H1 (cell line): ENCODE data around the gene SERTAD2. TPM values are rescaled to one million over a fixed set of nuclear protein-coding genes. Genes with fewer than 3 reads are reported as not detected.

Source experiments
- CTCF ChIA-PET: fragments of 300-600 bp; sonication (Branson Sonifier 250); formaldehyde crosslinking; loops from one replicate; lab custom pipeline; 2021; ENCODE audit not compliant: partially characterized antibody; lab: Charles Lee
- POLR2A ChIA-PET: fragments of 300-600 bp; sonication (Branson Sonifier 250); formaldehyde crosslinking; loops from one replicate; lab custom pipeline; 2021; ENCODE audit warnings: inconsistent platforms; ENCODE audit not compliant: partially characterized antibody; lab: Charles Lee
- DNase-seq, 2 experiments: peaks; one replicate each; pipeline versions ENCODE4 v3.0.0 to v3.0.0-alpha.2; 2010 to 2022; ENCODE audit warnings: low spot score in 2 of 2, low read depth in 1 of 2, mixed read lengths in 1 of 2
- FAIRE-seq: peaks from 2 replicates; lab custom pipeline; 2011; peaks lifted over from hg19 to GRCh38; lab: Jason Lieb, UNC
- H2AFZ ChIP-seq: 2 replicates; pipeline ENCODE4 v1.8.1; 2012; ENCODE audit warnings: low read length, inconsistent platforms
- H2AK5ac ChIP-seq: 2 replicates; pipeline ENCODE4 v1.6.1; 2013; ENCODE audit warnings: low read depth, low read length
- H2BK120ac ChIP-seq: replicated peaks from 2 replicates; pipeline ENCODE3; 2013; ENCODE audit warnings: low read depth, low read length, inconsistent platforms
- H2BK12ac ChIP-seq: 2 replicates; pipeline ENCODE4 v1.6.1; 2013; ENCODE audit warnings: low read depth, low read length
- H2BK15ac ChIP-seq: 2 replicates; pipeline ENCODE4 v1.6.1; 2013; ENCODE audit warnings: low read length
- H2BK20ac ChIP-seq: 2 replicates; pipeline ENCODE4 v1.6.1; 2013; ENCODE audit warnings: low read length
- H2BK5ac ChIP-seq: 2 replicates; pipeline ENCODE4 v1.6.1; 2013; ENCODE audit warnings: low read depth, low read length
- H3K14ac ChIP-seq: 2 replicates; pipeline ENCODE4 v1.6.1; 2013; ENCODE audit warnings: inconsistent platforms; ENCODE audit not compliant: insufficient read length
- H3K18ac ChIP-seq: 2 replicates; pipeline ENCODE4 v1.6.1; 2013; ENCODE audit warnings: low read length; ENCODE audit errors: extremely low read depth
- H3K23ac ChIP-seq: 2 replicates; pipeline ENCODE4 v1.6.1; 2013; ENCODE audit warnings: inconsistent platforms; ENCODE audit not compliant: insufficient read length
- H3K23me2 ChIP-seq: 2 replicates; pipeline ENCODE4 v1.6.1; 2013; ENCODE audit warnings: low read depth, low read length
- H3K27ac ChIP-seq: 2 replicates; pipeline ENCODE4 v1.6.1; 2011; ENCODE audit warnings: low read depth, low read length, inconsistent platforms
- H3K27me3 ChIP-seq, 4 experiments: replicated peaks in 1 of 4; 1 replicate in 1 of 4; 2 replicates in 3 of 4; pipeline versions ENCODE4 v1.6.1 to v1.8.1; 2011 to 2013; ENCODE audit warnings: low read length in 3 of 4, mild to moderate bottlenecking in 3 of 4, inconsistent platforms in 2 of 4, mixed read lengths in 2 of 4, moderate library complexity in 1 of 4; ENCODE audit not compliant: control insufficient read depth in 3 of 4, insufficient read depth in 3 of 4; ENCODE audit errors: extremely low read depth in 1 of 4
- H3K36me3 ChIP-seq, 4 experiments: 2 replicates each; pipeline versions ENCODE4 v1.6.1 to v1.8.1; 2011 to 2013; ENCODE audit warnings: mild to moderate bottlenecking in 4 of 4, low read length in 3 of 4, moderate library complexity in 2 of 4, control low read depth in 1 of 4, inconsistent platforms in 1 of 4; ENCODE audit not compliant: insufficient read depth in 4 of 4, control insufficient read depth in 2 of 4
- H3K4ac ChIP-seq: replicated peaks from 2 replicates; pipeline ENCODE3; 2013; ENCODE audit warnings: low read length, low read depth, mixed read lengths, inconsistent platforms; ENCODE audit not compliant: insufficient read length
- H3K4me1 ChIP-seq, 4 experiments: replicated peaks in 1 of 4; 1 replicate in 1 of 4; 2 replicates in 3 of 4; pipeline versions ENCODE4 v1.6.1 to v1.8.1; 2011 to 2013; ENCODE audit warnings: low read length in 3 of 4, inconsistent platforms in 2 of 4, mixed read lengths in 1 of 4; ENCODE audit not compliant: insufficient read depth in 4 of 4, control insufficient read depth in 3 of 4
- H3K4me2 ChIP-seq, 2 experiments: 2 replicates each; pipeline versions ENCODE4 v1.6.1 to v1.8.1; 2011 to 2013; ENCODE audit warnings: low read depth in 2 of 2, low read length in 2 of 2, control low read depth in 1 of 2, inconsistent platforms in 1 of 2, mild to moderate bottlenecking in 1 of 2; ENCODE audit not compliant: insufficient read depth in 1 of 2
- H3K4me3 ChIP-seq, 4 experiments: fragments of 200-600, 300-600 bp in 1 of 4; sonication (generic), shearing (Covaris generic), sonication (Bioruptor Twin) in 1 of 4; 2 replicates each; pipeline versions ENCODE4 v1.5.1 to v1.8.1; 2011 to 2016; ENCODE audit warnings: low read length in 4 of 4, low read depth in 3 of 4, control low read depth in 2 of 4, inconsistent platforms in 2 of 4, mild to moderate bottlenecking in 2 of 4, mixed read lengths in 1 of 4, moderate library complexity in 1 of 4; ENCODE audit not compliant: insufficient read depth in 2 of 4; ENCODE audit errors: extremely low read depth in 1 of 4
- H3K56ac ChIP-seq: replicated peaks from 2 replicates; pipeline ENCODE3; 2013; ENCODE audit warnings: low read depth, mild to moderate bottlenecking, mixed read lengths, low read length, inconsistent platforms; ENCODE audit not compliant: insufficient read length
- H3K79me1 ChIP-seq: 2 replicates; pipeline ENCODE4 v1.6.1; 2013; ENCODE audit warnings: low read depth, low read length, control low read depth
- H3K79me2 ChIP-seq, 2 experiments: 2 replicates each; pipeline versions ENCODE4 v1.6.1 to v1.8.1; 2012 to 2013; ENCODE audit warnings: low read length in 2 of 2, mild to moderate bottlenecking in 2 of 2, inconsistent platforms in 1 of 2; ENCODE audit not compliant: insufficient read depth in 2 of 2, control insufficient read depth in 1 of 2
- H3K9ac ChIP-seq, 4 experiments: replicated peaks in 1 of 4; 1 replicate in 1 of 4; 2 replicates in 3 of 4; pipeline versions ENCODE4 v1.6.1 to v1.8.1; 2011 to 2013; ENCODE audit warnings: low read depth in 3 of 4, low read length in 3 of 4, control low read depth in 2 of 4, mild to moderate bottlenecking in 2 of 4, moderate library complexity in 2 of 4, inconsistent platforms in 1 of 4; ENCODE audit errors: extremely low read depth in 1 of 4
- H3K9me3 ChIP-seq, 2 experiments: 2 replicates each; pipeline versions ENCODE4 v1.6.1 to v1.8.1; 2012 to 2013; ENCODE audit warnings: mild to moderate bottlenecking in 2 of 2, moderate library complexity in 2 of 2, control low read depth in 1 of 2, inconsistent platforms in 1 of 2, low read depth in 1 of 2, low read length in 1 of 2, mixed read lengths in 1 of 2; ENCODE audit not compliant: insufficient read depth in 2 of 2
- H4K20me1 ChIP-seq, 2 experiments: replicated peaks in 1 of 2; 2 replicates each; pipeline versions ENCODE3 to v1.8.1; 2011 to 2013; ENCODE audit warnings: inconsistent platforms in 2 of 2, low read length in 2 of 2, mild to moderate bottlenecking in 1 of 2; ENCODE audit not compliant: insufficient read depth in 2 of 2, control insufficient read depth in 1 of 2
- H4K5ac ChIP-seq: 2 replicates; pipeline ENCODE4 v1.6.1; 2013; ENCODE audit warnings: low read length, low read depth, mixed read lengths, inconsistent platforms; ENCODE audit not compliant: insufficient read length
- H4K8ac ChIP-seq: 2 replicates; pipeline ENCODE4 v1.8.0; 2013; ENCODE audit warnings: mild to moderate bottlenecking, moderate library complexity, low read length, inconsistent platforms; ENCODE audit not compliant: insufficient read depth; ENCODE audit errors: extremely low read depth
- H4K91ac ChIP-seq: replicated peaks from 2 replicates; pipeline ENCODE3; 2013; ENCODE audit warnings: low read length, mixed read lengths, inconsistent platforms; ENCODE audit not compliant: insufficient read length
- BACH1 ChIP-seq: IDR thresholded peaks from 2 replicates; pipeline ENCODE4 v1.6.1; 2012; ENCODE audit warnings: low read length, improper control_type of control experiment
- EGR1 ChIP-seq: IDR thresholded peaks from 2 replicates; pipeline ENCODE4 v1.6.1; 2011; ENCODE audit warnings: low read depth, low read length, borderline replicate concordance
- NRF1 ChIP-seq: IDR thresholded peaks from 2 replicates; pipeline ENCODE4 v1.6.1; 2011; ENCODE audit warnings: mild to moderate bottlenecking, low read depth, low read length, improper control_type of control experiment
- PHF8 ChIP-seq: fragments of 200-600 bp; sonication (generic); conservative IDR thresholded peaks from 2 replicates; pipeline ENCODE4 v1.7.1; 2012; ENCODE audit warnings: low read depth, mild to moderate bottlenecking, inconsistent platforms, low read length, moderate library complexity
- RAD21 ChIP-seq, 2 experiments: IDR thresholded peaks in 1 of 2; conservative IDR thresholded peaks in 1 of 2; 2 replicates each; pipeline ENCODE4 v1.6.1; 2011; ENCODE audit warnings: low read depth in 2 of 2, low read length in 2 of 2, improper control_type of control experiment in 1 of 2, inconsistent platforms in 1 of 2, mild to moderate bottlenecking in 1 of 2, moderate library complexity in 1 of 2
- RBBP5 ChIP-seq: IDR thresholded peaks from 2 replicates; pipeline ENCODE4 v1.7.1; 2012; ENCODE audit warnings: low read depth, mild to moderate bottlenecking, inconsistent platforms, low read length, moderate library complexity, borderline replicate concordance
- RFX5 ChIP-seq: IDR thresholded peaks from 2 replicates; pipeline ENCODE4 v1.6.1; 2011; ENCODE audit warnings: low read depth, low read length, improper control_type of control experiment, borderline replicate concordance
- SAP30 ChIP-seq: fragments of 300-600 bp; sonication (generic); IDR thresholded peaks from 2 replicates; pipeline ENCODE4 v1.7.1; 2012; ENCODE audit warnings: low read length, moderate library complexity, mild to moderate bottlenecking, inconsistent platforms; ENCODE audit not compliant: insufficient read depth, insufficient replicate concordance
- SIN3A ChIP-seq, 2 experiments: IDR thresholded peaks in 1 of 2; conservative IDR thresholded peaks in 1 of 2; 2 replicates each; pipeline ENCODE4 v1.6.1; 2011 to 2012; ENCODE audit warnings: low read length in 2 of 2, improper control_type of control experiment in 1 of 2, low read depth in 1 of 2, mild to moderate bottlenecking in 1 of 2
- TAF1 ChIP-seq: IDR thresholded peaks from 2 replicates; pipeline ENCODE4 v1.6.1; 2011; ENCODE audit warnings: mild to moderate bottlenecking, low read depth, low read length
- WGBS, 2 experiments: shearing (Covaris generic) in 1 of 2; methylation state at CpG; one replicate each; pipeline versions ENCODE4 v1.1.6 to v1.1.7; 2013 to 2015; ENCODE audit warnings: low lambda C conversion rate in 2 of 2, mixed read lengths in 2 of 2, inconsistent platforms in 1 of 2, low coverage in 1 of 2, missing lambda C conversion rate in 1 of 2; ENCODE audit not compliant: insufficient replicate concordance in 2 of 2, insufficient coverage in 1 of 2, insufficient read length in 1 of 2; ENCODE audit errors: extremely low coverage in 1 of 2, missing lambda C conversion rate in 1 of 2; 5-methylcytosine and 5-hydroxymethylcytosine counted together
- polyA plus RNA-seq, 7 experiments: library from polyadenylated mRNA; depleted of rRNA in 3 of 7; stranded (reverse) in 5 of 7; unstranded in 2 of 7; fragments of >200 nt in 5 of 7; fragments of 200-250 nt in 2 of 7; gene quantifications; 1 replicate in 5 of 7; 2 replicates in 1 of 7; 4 replicates in 1 of 7; pipeline versions ENCODE4 v1.2.1 to v1.2.3, GENCODE V29; 2011 to 2013; ENCODE audit warnings: missing spikeins in 2 of 7, mixed read lengths in 2 of 7
- total RNA-seq: library from RNA; stranded (reverse); fragmentation: NEBNext Ultra II Directional; extraction: Animal tissue kit (Norgen Biotek cat#: 25700); gene quantifications from 2 replicates; pipeline ENCODE4 v1.2.1, GENCODE V29; 2021

Gene SERTAD2
- total and polyA plus RNA-seq, 2 of the 8 experiments (the other 6 are each of a cell fraction or from before 2014, with no cell fraction given) = 2.9 to 4.5 TPM

GRCh38 chr2:64649013-64649484 lies 4.7 kb downstream of the SERTAD2 start:
- Histone ChIP-seq H3K9me3 (no peaks in the 10 kb centered on the region), H3K23ac (no peak overlapping the region), H3K79me2 (peaks cover 0 to 29% of the 10 kb centered on the region in 2 experiments; a peak in 2 of 4 replicates), H3K27ac (no peak overlapping the region), H2AK5ac (no peak overlapping the region), H3K4me3 (no peak overlapping the region), H2BK120ac (no peak overlapping the region), H2BK20ac (no peak overlapping the region), H3K4me1 (peaks cover 4 to 12% (median 8%) of the 10 kb centered on the region in 4 experiments), H4K5ac (no peak overlapping the region), H4K20me1 (peaks cover 12 to 16% of the 10 kb centered on the region in 2 experiments), H2BK12ac (no peak overlapping the region), H3K23me2 (peaks cover 14% of the 10 kb centered on the region), H3K56ac (no peak overlapping the region), H3K18ac (no peak overlapping the region), H3K27me3 (peaks cover 0 to 9% (median 6%) of the 10 kb centered on the region in 4 experiments; a peak in 5 of 7 replicates), H2BK5ac (no peak overlapping the region), H2AFZ (no peak overlapping the region), H3K79me1 (no peaks in the 10 kb centered on the region; the same call in 1 of the 2 replicates), H3K9ac (no peak overlapping the region), H2BK15ac (no peak overlapping the region), H3K14ac (no peak overlapping the region), H4K8ac (no peak overlapping the region), H3K4me2 (no peak overlapping the region), H3K36me3 (no peaks in the 10 kb centered on the region), H4K91ac (no peak overlapping the region), H3K4ac (no peak overlapping the region)
- FAIRE-seq = no peak
- no peak for DNase-seq
- 89% methylated on average over 6 of the region's 6 CpGs; no CpG with 5 or more reads in 1 of the 2 experiments for WGBS, 2 experiments
- POLR2A ChIA-PET = interaction anchor here (0.6 to 1.4 kb wide), 4 partner anchors 9 to 413 kb away, joined by 3 to 5 read pairs (median 3); no protein-coding TSS in a partner anchor
- TF ChIP-seq EGR1 = no peak
- no peak for TF ChIP-seq RAD21 (IDR thresholded peaks at IDR 0.05 in 1 of 2, conservative IDR thresholded peaks at IDR 0.05 in 1 of 2; ENCODE audit: low read depth in 2 of 2, low read length in 2 of 2)
- TF ChIP-seq BACH1 = no peak
- no peak for TF ChIP-seq RBBP5
- no peak for TF ChIP-seq SIN3A (conservative IDR thresholded peaks at IDR 0.05 in 1 of 2, IDR thresholded peaks at IDR 0.05 in 1 of 2; ENCODE audit: low read depth in 1 of 2, low read length in 2 of 2)
- TF ChIP-seq NRF1 = no peak
- TF ChIP-seq TAF1 = no peak
- TF ChIP-seq PHF8 = no peak
- no peak for TF ChIP-seq SAP30
- no peak for TF ChIP-seq RFX5
- CTCF ChIA-PET = interaction anchor here (0.5 to 27.4 kb wide), 16 partner anchors 10 to 224 kb away, joined by 3 to 389 read pairs (median 4); no protein-coding TSS in a partner anchor
